ENCODE data around the gene COL16A1.

The COL16A1 gene

DNA sequence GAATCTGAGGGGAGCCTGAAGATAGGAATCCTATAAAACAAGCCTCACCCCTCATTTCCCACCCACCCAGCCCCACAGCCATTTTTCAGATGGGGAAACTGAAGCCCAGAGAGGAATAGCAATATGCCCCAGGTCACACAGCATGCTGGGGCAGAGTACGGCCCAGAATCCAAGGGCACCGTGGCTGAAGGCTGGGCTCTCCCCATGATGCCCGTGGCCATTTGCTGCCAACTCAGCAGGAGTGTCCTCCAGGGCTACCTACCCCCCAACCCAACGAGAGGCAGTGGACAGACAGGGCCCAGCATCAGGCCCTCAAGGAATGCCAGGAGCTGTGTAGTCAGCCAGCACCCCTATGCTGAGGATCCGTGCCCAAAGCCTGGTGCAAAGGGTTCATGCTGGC, 8.5 kb downstream of the COL16A1 start:
- H3K4me1 ChIP-seq (ENCODE audit: control insufficient read depth, low read length) = peaks cover 11% of the 10 kb centered on the region
- H3K4me2 ChIP-seq (ENCODE audit: low read length) = no peak overlapping the region
- no peaks in the 10 kb centered on the region for H3F3A ChIP-seq (ENCODE audit: control insufficient read depth, insufficient read depth)
- H3K9me2 ChIP-seq (replicated peaks; ENCODE audit: control insufficient read depth, low read length) = no peaks in the 10 kb centered on the region
- no peaks in the 10 kb centered on the region for H4K20me1 ChIP-seq (ENCODE audit: control insufficient read depth, insufficient read depth, low read depth, low read length)
- no peaks in the 10 kb centered on the region for H3K36me3 ChIP-seq (ENCODE audit: control insufficient read depth, low read length)
- no peaks in the 10 kb centered on the region for H3K79me2 ChIP-seq (ENCODE audit: control insufficient read depth, low read length)
- H3K27me3 ChIP-seq (ENCODE audit: control insufficient read depth, low read length) = peaks cover 3% of the 10 kb centered on the region; the same call in 1 of the 2 replicates
- no peak overlapping the region for H3K4me3 ChIP-seq (ENCODE audit: low read length)
- H3K27ac ChIP-seq (ENCODE audit: low read depth, low read length) = no peak overlapping the region
- no peaks in the 10 kb centered on the region for H3K9me3 ChIP-seq (ENCODE audit: control insufficient read depth, insufficient read depth, low read length)
- TF ChIP-seq, protein P1, sequence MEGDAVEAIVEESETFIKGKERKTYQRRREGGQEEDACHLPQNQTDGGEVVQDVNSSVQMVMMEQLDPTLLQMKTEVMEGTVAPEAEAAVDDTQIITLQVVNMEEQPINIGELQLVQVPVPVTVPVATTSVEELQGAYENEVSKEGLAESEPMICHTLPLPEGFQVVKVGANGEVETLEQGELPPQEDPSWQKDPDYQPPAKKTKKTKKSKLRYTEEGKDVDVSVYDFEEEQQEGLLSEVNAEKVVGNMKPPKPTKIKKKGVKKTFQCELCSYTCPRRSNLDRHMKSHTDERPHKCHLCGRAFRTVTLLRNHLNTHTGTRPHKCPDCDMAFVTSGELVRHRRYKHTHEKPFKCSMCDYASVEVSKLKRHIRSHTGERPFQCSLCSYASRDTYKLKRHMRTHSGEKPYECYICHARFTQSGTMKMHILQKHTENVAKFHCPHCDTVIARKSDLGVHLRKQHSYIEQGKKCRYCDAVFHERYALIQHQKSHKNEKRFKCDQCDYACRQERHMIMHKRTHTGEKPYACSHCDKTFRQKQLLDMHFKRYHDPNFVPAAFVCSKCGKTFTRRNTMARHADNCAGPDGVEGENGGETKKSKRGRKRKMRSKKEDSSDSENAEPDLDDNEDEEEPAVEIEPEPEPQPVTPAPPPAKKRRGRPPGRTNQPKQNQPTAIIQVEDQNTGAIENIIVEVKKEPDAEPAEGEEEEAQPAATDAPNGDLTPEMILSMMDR (IDR thresholded peaks at IDR 0.05; ENCODE audit: low read depth, low read length, poor library complexity, severe bottlenecking) = no peak
- TF ChIP-seq EZH2phosphoT487 (IDR thresholded peaks at IDR 0.05; ENCODE audit: borderline replicate concordance, low read length) = no peak

DNA sequence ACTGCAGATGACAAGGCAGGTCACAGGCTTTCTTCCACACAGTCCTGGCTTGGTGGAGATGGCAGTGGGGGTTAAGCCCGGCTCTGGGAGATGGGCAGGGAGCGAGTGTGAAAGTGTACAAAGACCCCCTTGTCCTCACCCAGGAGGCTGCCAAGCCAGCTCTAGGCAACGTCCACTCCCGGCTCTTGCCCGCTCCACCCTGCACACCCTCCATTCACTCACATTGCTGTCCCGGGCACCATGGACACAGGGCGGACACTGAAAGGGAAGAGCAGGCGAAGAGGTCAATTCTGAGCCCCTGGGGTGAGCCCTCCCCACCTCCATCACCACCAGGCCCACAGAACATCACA, 8.9 kb downstream of the COL16A1 start:
- TF ChIP-seq, protein P1 (IDR thresholded peaks at IDR 0.05; ENCODE audit: low read depth, low read length, poor library complexity, severe bottlenecking) = no peak
- TF ChIP-seq EZH2phosphoT487 (IDR thresholded peaks at IDR 0.05; ENCODE audit: borderline replicate concordance, low read length) = no peak
- Histone ChIP-seq H3K36me3 (ENCODE audit: control insufficient read depth, low read length) (no peaks in the 10 kb centered on the region), H3K9me3 (ENCODE audit: control insufficient read depth, insufficient read depth, low read length) (no peaks in the 10 kb centered on the region), H3K4me1 (ENCODE audit: control insufficient read depth, low read length) (peaks cover 10% of the 10 kb centered on the region), H3K79me2 (ENCODE audit: control insufficient read depth, low read length) (no peaks in the 10 kb centered on the region), H3K9me2 (replicated peaks; ENCODE audit: control insufficient read depth, low read length) (no peaks in the 10 kb centered on the region), H3K4me3 (ENCODE audit: low read length) (no peak overlapping the region), H4K20me1 (ENCODE audit: control insufficient read depth, insufficient read depth, low read depth, low read length) (no peaks in the 10 kb centered on the region), H3K27ac (ENCODE audit: low read depth, low read length) (no peak overlapping the region), H3K27me3 (ENCODE audit: control insufficient read depth, low read length) (peaks cover 3% of the 10 kb centered on the region; the same call in 1 of the 2 replicates), H3F3A (ENCODE audit: control insufficient read depth, insufficient read depth) (no peaks in the 10 kb centered on the region), H3K4me2 (ENCODE audit: low read length) (no peak overlapping the region)

DNA sequence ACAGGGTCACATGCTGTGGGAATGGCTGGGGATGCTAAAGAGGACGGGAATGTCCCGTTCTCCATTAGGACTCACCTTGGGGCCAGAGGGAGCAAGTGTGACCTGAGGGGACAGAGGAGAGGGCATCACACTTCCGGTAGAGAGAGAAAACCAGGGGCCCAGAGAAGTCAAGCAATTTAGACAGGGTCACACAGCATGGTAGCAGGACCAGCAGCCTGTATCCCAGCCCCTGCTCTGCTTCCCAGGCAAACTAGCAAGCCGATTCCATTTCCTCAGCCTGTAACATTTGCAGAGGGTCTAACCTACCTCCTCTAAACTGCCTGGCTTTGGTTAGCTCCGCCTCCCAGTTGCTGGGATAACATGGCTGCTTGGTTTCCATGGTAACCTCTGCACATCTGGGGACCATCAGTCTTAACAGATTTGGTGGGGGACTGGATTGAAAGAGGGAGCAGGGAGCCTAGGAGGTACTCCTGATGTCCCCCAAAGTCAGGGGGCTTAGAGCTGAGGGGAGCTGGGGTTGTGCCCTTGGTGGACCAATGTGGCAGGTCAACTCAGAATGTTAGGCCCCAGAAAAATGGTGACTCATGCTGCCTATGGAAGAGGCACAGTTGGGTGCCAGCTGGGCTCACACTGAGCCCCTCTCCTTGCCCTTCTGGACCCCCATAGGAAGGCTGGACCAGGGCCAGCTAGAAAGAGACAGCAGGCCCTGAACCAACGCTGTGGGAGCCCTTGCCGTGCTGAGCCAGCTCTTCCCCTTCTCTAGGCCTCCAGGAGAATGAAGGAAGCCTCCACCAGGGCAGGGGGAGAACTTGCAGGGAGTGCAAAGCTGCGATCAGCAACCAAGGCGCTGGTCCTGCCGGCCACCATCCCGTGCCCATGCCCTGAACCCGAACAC, 9.5 kb downstream of the COL16A1 start:
- no peaks in the 10 kb centered on the region for H3K79me2 ChIP-seq (ENCODE audit: control insufficient read depth, low read length)
- H3K4me1 ChIP-seq (ENCODE audit: control insufficient read depth, low read length) = peaks cover 6% of the 10 kb centered on the region
- no peaks in the 10 kb centered on the region for H4K20me1 ChIP-seq (ENCODE audit: control insufficient read depth, insufficient read depth, low read depth, low read length)
- TF ChIP-seq EZH2phosphoT487 (IDR thresholded peaks at IDR 0.05; ENCODE audit: borderline replicate concordance, low read length) = no peak
- TF ChIP-seq, protein P1 (IDR thresholded peaks at IDR 0.05; ENCODE audit: low read depth, low read length, poor library complexity, severe bottlenecking) = no peak
- H3K4me2 ChIP-seq (ENCODE audit: low read length) = no peak overlapping the region
- no peaks in the 10 kb centered on the region for H3F3A ChIP-seq (ENCODE audit: control insufficient read depth, insufficient read depth)
- H3K27ac ChIP-seq (ENCODE audit: low read depth, low read length) = no peak overlapping the region
- no peaks in the 10 kb centered on the region for H3K9me2 ChIP-seq (replicated peaks; ENCODE audit: control insufficient read depth, low read length)
- H3K4me3 ChIP-seq (ENCODE audit: low read length) = no peak overlapping the region
- H3K27me3 ChIP-seq (ENCODE audit: control insufficient read depth, low read length) = peaks cover 8% of the 10 kb centered on the region
- H3K9me3 ChIP-seq (ENCODE audit: control insufficient read depth, insufficient read depth, low read length) = no peaks in the 10 kb centered on the region
- no peaks in the 10 kb centered on the region for H3K36me3 ChIP-seq (ENCODE audit: control insufficient read depth, low read length)

Measured in DOHH2 (cell line).